ENCODE results near the gene PTPRB. TPM values are rescaled to one million over a fixed set of nuclear protein-coding genes. Genes with fewer than 3 reads are reported as not detected.

PTPRB gene
- total RNA-seq, 1 experiment from 2014 or later: 0.17 TPM

- ChIA-PET CTCF (no interaction called here), POLR2A (no interaction called here), RAD21 (ENCODE audit: low non-redundant PET in 1 of 2, low total read pairs in 2 of 2, uncharacterized antibody in 2 of 2, unreplicated experiment in 2 of 2) (no interaction called here)
- no peak overlapping the region for H3K27ac ChIP-seq (ENCODE audit: low read depth, low read length)
- no peaks in the 10 kb centered on the region for H3K9me3 ChIP-seq (ENCODE audit: control insufficient read depth in 1 of 2, insufficient read depth in 1 of 2, low read depth in 1 of 2, low read length in 2 of 2)
- no peak for TF ChIP-seq ZFX (IDR thresholded peaks at IDR 0.05)
- no peak for TF ChIP-seq EGR1 (IDR thresholded peaks at IDR 0.05; ENCODE audit: low read depth)
- TF ChIP-seq POLR2A (IDR thresholded peaks at IDR 0.05; ENCODE audit: borderline replicate concordance, extremely low read depth, insufficient read depth, insufficient read length): no peak
- TF ChIP-seq MAX (IDR thresholded peaks at IDR 0.05): no peak
- no peak for TF ChIP-seq YY1 (IDR thresholded peaks at IDR 0.05; ENCODE audit: extremely low read depth, insufficient replicate concordance, low read depth, low read length)
- TF ChIP-seq, protein P1, sequence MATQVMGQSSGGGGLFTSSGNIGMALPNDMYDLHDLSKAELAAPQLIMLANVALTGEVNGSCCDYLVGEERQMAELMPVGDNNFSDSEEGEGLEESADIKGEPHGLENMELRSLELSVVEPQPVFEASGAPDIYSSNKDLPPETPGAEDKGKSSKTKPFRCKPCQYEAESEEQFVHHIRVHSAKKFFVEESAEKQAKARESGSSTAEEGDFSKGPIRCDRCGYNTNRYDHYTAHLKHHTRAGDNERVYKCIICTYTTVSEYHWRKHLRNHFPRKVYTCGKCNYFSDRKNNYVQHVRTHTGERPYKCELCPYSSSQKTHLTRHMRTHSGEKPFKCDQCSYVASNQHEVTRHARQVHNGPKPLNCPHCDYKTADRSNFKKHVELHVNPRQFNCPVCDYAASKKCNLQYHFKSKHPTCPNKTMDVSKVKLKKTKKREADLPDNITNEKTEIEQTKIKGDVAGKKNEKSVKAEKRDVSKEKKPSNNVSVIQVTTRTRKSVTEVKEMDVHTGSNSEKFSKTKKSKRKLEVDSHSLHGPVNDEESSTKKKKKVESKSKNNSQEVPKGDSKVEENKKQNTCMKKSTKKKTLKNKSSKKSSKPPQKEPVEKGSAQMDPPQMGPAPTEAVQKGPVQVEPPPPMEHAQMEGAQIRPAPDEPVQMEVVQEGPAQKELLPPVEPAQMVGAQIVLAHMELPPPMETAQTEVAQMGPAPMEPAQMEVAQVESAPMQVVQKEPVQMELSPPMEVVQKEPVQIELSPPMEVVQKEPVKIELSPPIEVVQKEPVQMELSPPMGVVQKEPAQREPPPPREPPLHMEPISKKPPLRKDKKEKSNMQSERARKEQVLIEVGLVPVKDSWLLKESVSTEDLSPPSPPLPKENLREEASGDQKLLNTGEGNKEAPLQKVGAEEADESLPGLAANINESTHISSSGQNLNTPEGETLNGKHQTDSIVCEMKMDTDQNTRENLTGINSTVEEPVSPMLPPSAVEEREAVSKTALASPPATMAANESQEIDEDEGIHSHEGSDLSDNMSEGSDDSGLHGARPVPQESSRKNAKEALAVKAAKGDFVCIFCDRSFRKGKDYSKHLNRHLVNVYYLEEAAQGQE (IDR thresholded peaks at IDR 0.05; ENCODE audit: low read depth): no peak
- no peak for TF ChIP-seq ZNF274 (IDR thresholded peaks at IDR 0.05; ENCODE audit: low read depth, low read length)
- no peak for TF ChIP-seq SRF (IDR thresholded peaks at IDR 0.05; ENCODE audit: low read depth)
- no peak for TF ChIP-seq EZH2 (IDR thresholded peaks at IDR 0.05)
- no peak for TF ChIP-seq FOSL1 (IDR thresholded peaks at IDR 0.05; ENCODE audit: low read depth)
- no peak for TF ChIP-seq RAD21 (IDR thresholded peaks at IDR 0.05; ENCODE audit: low read depth)
- no peak for TF ChIP-seq SIN3A (IDR thresholded peaks at IDR 0.05; ENCODE audit: low read depth)
- no peak for TF ChIP-seq JUND (IDR thresholded peaks at IDR 0.05)
- no peak for TF ChIP-seq CBX3 (IDR thresholded peaks at IDR 0.05; ENCODE audit: low read depth)
- TF ChIP-seq CEBPB (IDR thresholded peaks at IDR 0.05; ENCODE audit: low read depth): no peak
- TF ChIP-seq ELF1 (IDR thresholded peaks at IDR 0.05; ENCODE audit: borderline replicate concordance, low read depth): no peak
- H3K79me2 ChIP-seq (ENCODE audit: insufficient read depth, low read length): peaks cover 12% of the 10 kb centered on the region
- no peak overlapping the region for H3K4me3 ChIP-seq (replicated peaks in 1 of 2; ENCODE audit: low read depth in 1 of 2, low read length in 2 of 2)
- no peak overlapping the region for H2AFZ ChIP-seq (ENCODE audit: low read depth, low read length, poor library complexity, severe bottlenecking)
- H3K9me2 ChIP-seq (ENCODE audit: insufficient read depth): no peaks in the 10 kb centered on the region
- DNase-seq (ENCODE audit: low read depth, low spot score) (no peak), ATAC-seq (no peak)
- no peaks in the 10 kb centered on the region for H3K4me1 ChIP-seq (ENCODE audit: control insufficient read depth in 1 of 2, insufficient read depth in 2 of 2, low read length in 2 of 2)
- H3K36me3 ChIP-seq (ENCODE audit: control insufficient read depth in 1 of 2, insufficient read depth in 2 of 2, low read length in 2 of 2): no peaks in the 10 kb centered on the region
- no peaks in the 10 kb centered on the region for H4K20me1 ChIP-seq (ENCODE audit: insufficient read depth)
- H3K27me3 ChIP-seq (ENCODE audit: insufficient read depth, low read length): no peaks in the 10 kb centered on the region
- no TSS peak for BruUV-seq (replicated peaks)
- intact Hi-C loops (cut with micrococcal nuclease): no loop called here
- no peak overlapping the region for H3K4me2 ChIP-seq (ENCODE audit: low read length)
- H3K9ac ChIP-seq (ENCODE audit: low read length): no peak overlapping the region
These were observed 150.6 kb downstream of the PTPRB start for GRCh38 chr12:70486588-70486987.
